HG03066 (cell line): Measurements from ENCODE around the gene BICD2.

Experiments used
- ATAC-seq: cut with Tn5 transposase; IDR thresholded peaks from one replicate; pipeline ENCODE4 v1.9.1; 2021; ENCODE audit warnings: low read depth; ENCODE audit not compliant: unreplicated experiment

BICD2 gene

DNA sequence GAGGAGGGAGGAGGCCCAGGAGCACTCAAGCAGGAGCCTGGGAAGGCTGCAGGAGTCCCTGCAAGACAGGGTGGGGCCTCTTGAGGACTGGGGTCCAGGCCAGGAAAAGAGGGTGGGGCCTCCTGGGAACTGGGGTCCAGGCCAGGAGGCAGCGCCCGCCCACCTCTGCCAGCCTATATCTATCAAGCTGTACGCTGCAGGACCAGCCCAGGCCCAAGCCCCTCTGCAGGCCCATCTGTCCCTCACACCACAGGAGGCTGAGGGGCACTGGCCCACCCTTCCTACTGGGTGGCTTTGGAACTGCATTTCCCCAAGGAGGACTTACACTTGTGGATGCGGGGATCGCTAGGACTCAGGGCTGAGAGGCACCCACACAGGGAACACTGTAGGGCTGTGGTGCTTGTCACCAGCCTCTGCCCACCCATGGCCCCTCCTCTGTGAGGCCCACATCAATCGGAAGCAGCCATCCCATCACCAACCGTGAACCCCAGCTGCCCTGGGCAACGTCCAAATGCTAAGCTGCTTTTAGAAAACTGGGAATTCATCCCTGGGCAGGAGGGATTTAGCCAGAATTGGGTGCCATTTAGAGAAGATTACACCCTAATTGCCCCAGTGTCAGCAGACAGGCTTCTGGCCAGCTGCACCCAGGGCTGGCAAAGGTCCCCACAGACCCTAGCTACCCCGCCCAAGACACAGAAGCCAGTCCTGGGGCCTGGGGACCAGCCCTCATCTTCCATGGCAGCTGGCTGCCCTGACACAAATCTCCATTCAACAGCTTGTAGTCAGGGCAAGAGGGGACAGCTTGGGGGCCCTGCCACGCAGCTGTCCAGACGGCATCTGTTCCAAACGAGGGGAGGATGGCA, 15.3 kb downstream of the BICD2 start:
- no peak for ATAC-seq

- ATAC-seq: no peak
Measured at GRCh38 chr9:92748233-92748497, 16.5 kb downstream of the BICD2 start.

DNA sequence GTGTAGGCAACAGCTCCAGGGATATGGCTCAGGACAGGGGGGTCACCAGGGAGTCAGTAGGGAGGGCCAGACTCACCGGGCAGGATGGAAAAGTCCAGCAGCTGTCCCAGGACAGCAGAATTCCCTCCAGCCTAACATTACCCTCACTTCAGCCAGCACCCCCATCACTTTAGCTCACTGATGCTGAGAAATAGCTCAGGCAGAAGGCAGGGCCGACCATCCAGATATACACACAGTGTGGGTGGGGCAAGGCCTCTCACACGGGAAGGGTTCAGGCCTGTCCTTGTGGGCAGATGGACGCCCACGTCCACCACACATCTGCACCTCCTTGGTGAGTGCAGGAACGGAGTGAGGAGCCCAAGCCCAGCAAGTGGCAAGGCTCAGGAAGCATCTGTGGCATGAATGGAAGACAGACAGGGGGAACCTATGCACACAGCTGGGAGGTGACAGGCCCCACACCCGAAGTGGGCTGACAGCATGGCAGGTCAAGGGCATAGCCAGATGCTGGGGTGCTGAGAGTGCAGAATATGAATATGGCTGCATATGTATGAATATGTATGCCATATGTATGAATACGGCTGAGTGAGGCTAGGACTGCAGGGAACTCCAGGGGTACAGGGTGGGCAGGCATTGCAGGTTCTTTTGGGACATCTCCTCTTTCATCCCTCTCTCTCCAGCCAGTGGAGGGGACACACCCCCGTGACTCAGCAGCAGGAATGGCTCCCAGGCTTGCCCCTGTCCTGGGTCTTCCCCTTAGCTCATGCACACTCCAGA, 17.0 kb downstream of the BICD2 start:
- ATAC-seq: no peak

DNA sequence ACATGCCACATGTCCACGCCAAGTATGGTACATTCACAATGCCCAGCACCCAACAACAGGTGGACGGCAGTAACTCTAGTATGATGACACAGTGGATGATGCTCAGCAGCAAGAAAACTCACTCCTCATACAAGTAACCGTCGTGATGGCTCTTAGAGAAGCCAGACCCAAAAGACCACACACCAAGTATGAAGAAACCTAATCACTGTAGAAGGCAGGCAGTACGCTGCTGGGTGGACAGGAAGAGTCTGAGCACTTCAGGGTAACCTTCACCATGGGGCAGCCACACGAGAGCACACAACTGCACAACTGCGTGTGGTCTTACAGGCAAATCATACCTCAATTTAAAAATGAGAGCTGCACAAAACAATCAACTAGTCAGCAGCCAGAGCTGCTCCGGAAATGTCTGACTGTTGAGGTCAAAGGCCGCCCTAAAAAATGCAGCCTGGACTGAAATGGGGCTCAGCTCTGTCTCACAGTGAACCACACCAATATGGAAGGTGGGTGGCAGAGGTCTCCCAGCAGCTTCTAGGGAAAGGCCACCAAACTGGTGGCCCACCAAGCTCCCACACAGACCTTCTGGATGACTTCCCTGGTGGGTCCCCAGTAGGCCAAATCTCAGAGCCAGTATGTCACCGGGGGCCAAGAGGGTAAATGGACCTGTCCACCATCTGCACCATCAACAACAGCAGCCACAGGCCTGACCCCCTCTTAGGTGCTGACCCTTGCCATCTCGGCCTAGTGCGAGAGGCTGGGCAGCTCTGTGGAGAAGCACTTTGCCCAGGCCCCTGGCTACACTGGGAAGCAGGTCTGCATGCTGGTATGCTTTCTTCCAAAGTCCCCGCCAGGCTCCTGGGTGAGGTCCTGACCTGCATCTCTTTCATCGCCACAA, 17.8 kb downstream of the BICD2 start:
- ATAC-seq: no peak

DNA sequence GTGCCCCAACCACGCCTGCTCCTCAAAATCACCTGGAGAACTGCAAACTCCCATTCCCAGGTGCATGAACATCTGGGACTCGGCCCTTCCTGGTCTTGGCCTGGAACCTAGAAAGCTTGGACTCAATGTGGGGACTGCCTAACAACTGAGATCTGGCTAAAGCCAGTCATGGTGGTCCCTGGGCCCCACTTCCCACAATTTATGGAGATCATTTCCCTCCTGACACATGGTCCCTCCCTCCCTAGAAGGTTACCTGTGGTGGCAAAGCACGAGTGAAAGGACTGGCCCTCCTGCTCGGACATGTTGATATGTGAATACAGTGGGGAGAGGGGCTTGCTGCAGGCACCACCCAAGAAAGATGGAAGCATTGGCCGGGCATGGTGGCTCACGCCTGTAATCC, 18.8 kb downstream of the BICD2 start:
- no peak for ATAC-seq

- ATAC-seq: no peak
Measured at GRCh38 chr9:92745331-92745730, 19.3 kb downstream of the BICD2 start.

- no peak for ATAC-seq
Measured at GRCh38 chr9:92740969-92741368, 23.7 kb downstream of the BICD2 start.

GRCh38 chr9:92740446-92740961, 24.1 kb downstream of the BICD2 start:
- peak; percentile 67 for ATAC-seq

DNA sequence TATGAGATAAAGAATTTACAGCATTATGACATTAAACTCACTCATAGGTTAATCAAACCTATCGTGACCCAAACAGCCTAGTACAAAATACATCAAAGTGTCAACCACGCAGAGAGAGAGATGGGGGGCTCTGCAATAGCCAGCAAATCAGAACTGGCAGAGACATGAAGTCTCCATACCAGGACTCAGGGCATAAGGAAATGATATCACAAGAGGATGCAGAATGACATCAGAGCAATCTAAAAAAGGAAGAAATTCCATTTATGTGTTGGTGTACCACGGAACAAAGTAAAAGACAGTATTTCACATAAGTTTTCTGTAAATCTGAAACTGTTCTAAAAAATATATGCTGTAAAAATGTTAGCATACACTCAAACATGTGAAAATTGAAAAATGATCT, 24.6 kb downstream of the BICD2 start:
- ATAC-seq: no peak

- no peak for ATAC-seq
Measured at GRCh38 chr9:92739346-92739970, 25.2 kb downstream of the BICD2 start.

DNA sequence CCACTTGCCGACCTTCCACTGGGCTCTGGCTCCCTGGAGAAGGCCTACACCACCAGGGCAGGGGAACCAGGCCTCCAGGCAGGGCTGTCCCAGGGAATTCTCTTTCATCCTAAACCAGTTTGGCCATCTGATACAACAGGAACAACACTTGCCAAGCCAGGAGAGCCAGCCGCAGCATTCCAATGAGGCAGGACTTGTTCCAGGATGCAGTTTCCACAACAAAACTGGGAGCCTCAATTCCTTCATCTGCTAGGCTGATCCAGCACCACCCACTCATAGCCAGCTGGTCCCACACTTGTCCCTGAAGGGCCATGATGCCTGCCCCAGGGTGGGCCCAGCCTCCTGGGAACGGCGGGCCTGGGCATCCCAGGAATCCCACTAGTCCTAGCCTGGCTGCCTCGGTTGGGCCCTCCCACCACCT, 26.0 kb downstream of the BICD2 start:
- no peak for ATAC-seq

DNA sequence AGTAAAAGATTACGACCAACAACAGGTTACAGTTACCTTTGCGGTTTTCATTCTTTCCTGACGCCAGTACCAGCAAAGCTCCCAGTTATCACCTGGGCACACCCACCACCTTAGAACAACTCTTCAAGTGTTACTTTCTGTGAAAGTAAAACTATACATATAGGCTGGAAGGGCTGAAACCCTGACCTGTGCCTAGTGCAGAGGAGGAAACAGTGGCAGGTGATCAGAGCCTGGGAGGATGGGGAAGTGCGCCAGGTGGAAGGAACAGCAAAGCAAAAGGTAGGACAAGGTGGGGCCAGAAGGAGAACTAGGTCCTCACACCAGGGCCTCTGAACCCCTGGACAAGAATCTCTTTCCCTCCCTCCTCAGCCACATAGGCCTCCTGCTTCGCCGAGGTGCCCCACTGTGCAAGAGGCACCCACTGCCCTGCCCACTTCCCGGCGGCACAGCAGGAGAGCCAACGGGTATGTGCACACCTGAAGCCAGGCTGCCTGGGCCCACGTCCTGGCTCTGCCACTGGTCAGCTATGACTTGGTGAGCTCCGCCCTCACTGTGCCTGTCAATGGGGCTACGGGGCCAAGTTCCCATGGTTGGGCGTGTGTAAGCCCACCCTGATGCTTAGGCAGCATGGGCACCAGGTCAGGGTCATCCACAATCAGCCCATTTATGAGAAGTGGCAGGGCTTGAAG, 26.9 kb downstream of the BICD2 start:
- no peak for ATAC-seq

DNA sequence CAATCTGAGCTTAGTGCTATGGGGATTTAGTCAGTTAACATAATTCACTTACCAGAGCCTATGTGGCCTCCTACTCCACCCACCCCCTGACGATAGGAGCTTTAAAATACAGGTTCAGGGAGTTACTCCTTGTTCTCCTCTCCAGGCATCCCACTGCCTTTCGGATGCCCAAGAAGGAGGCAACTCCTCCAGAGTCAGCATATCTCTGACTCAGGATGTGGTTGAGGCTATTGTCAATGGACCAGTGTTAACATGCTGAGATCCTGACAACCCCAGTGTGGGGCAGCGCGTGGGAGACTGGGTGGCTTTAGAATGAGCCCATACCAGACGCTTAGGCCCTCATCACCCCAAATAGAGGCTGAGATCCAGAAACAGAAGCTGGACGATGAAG, 27.4 kb downstream of the BICD2 start:
- ATAC-seq: no peak

- ATAC-seq: no peak
Measured at GRCh38 chr9:92736563-92737215, 27.9 kb downstream of the BICD2 start.

DNA sequence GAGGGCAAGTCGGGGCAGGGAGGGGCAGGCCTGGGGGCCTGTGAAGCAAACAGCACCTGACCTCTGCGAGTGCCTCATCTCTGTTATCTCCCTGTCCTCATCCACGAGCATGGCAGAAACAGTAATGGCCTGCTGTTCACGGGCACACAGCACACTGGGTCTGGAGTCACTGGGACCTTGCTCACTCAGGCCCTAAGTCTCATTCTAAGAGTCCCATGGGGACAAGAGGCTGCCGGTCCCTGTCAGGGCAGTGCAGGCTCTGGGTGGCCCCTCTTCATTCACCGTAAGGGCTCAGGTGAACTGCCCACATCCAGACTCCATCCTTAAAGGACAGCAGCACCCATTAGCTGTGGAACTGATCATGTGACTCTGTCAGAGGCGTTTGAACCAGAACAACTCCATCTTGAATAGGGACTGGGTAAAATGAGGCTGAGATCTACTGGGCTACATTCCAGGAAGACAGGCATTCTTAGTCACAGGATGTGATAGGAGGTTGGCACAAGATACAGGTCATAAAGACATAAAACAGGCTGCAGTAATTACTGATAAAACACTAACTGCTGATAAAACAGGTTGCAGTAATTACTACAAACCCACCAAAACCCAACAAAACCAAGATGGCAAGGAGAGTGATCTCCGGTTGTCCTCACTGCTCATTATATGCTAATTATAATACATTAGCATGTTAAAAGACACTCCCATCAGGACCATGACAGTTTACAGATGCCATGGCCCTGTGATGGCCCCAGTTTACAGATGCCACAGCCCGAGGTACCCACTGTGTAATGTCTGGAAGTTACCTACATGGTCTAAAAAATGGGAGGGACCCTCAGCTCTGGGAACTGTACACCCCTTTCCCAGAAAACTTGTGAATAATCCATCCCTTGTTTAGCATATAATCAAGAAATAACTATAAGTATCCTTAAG, 28.7 kb downstream of the BICD2 start:
- no peak for ATAC-seq

- no peak for ATAC-seq
Measured at GRCh38 chr9:92734931-92735635, 29.6 kb downstream of the BICD2 start.

DNA sequence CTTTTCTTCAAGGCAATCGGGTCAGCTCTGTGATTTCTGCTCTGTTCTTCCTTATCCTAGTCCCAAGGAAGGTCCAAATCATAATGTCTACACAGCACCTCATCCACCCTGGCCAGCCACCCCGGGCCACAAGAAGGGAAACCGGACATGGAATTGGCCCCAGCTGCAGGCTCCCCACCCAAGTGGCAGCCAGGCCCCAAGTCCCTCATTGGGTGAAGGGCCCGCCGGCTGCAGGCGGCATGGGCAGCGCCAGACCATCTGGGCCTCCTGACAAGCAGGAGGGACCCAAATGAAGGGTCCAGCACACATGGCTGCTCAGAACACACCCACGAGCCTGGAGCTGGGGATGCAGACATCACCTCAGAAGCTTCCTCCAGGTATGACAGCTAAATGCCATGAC, 33.7 kb downstream of the BICD2 start:
- ATAC-seq: no peak

DNA sequence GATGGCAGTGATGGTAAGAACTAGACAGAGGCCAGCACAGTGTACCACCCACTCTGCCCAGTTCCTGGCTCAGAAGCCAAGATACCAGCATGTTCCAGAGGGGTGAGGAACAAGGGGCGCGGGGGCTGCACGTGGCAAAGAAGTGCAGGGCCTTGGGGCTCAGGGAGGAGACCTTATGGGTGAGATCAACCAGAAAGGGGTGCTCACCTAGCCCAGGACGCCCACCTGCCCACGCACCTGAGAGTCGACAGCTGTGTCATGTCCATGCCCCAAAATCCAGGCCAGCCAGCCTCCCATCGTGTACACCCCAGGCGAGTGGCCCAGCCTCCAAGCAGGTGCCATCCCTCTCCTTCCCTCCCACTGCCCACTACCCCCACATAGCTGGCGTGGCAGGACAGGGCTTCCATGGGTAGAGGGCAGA, 34.9 kb downstream of the BICD2 start:
- ATAC-seq: no peak
